GM10248 (cell line): Measurements from ENCODE around the gene TAOK1.

Experiments
- CTCF ChIA-PET: fragments of 300-600 bp; sonication (Branson Sonifier 250); formaldehyde crosslinking; extraction: SDS; loops from one replicate; lab custom pipeline; 2021; ENCODE audit warnings: antibody characterized with exemption; lab: Yijun Ruan, JAX
- POLR2A ChIA-PET: fragments of 350-650 bp; sonication (Branson Sonifier 250); formaldehyde crosslinking; extraction: SDS; loops from one replicate; lab custom pipeline; 2020; ENCODE audit warnings: antibody characterized with exemption; lab: Yijun Ruan, JAX
- DNase-seq: peaks from one replicate; pipeline ENCODE4 v3.0.0; 2012; ENCODE audit errors: extremely low spot score
- TF ChIP-seq, protein P1 (sequence below): IDR thresholded peaks from 2 replicates; pipeline ENCODE4 v1.5.1; 2012; ENCODE audit warnings: mild to moderate bottlenecking, low read depth; ENCODE audit errors: extremely low read depth, missing control alignments, control extremely low read depth

Gene TAOK1

GRCh38 chr17:29518359-29518758, 128.2 kb downstream of the TAOK1 start:
- ChIA-PET CTCF (interaction anchor here (1.6 kb wide), 1 partner anchor 40 kb away, joined by 6 read pairs; no protein-coding TSS in a partner anchor), POLR2A (no interaction called here)
- TF ChIP-seq, protein P1, sequence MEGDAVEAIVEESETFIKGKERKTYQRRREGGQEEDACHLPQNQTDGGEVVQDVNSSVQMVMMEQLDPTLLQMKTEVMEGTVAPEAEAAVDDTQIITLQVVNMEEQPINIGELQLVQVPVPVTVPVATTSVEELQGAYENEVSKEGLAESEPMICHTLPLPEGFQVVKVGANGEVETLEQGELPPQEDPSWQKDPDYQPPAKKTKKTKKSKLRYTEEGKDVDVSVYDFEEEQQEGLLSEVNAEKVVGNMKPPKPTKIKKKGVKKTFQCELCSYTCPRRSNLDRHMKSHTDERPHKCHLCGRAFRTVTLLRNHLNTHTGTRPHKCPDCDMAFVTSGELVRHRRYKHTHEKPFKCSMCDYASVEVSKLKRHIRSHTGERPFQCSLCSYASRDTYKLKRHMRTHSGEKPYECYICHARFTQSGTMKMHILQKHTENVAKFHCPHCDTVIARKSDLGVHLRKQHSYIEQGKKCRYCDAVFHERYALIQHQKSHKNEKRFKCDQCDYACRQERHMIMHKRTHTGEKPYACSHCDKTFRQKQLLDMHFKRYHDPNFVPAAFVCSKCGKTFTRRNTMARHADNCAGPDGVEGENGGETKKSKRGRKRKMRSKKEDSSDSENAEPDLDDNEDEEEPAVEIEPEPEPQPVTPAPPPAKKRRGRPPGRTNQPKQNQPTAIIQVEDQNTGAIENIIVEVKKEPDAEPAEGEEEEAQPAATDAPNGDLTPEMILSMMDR = no peak
- no peak for DNase-seq

- POLR2A ChIA-PET = no interaction called here
- TF ChIP-seq, protein P1 = no peak
- DNase-seq = no peak
- CTCF ChIA-PET = interaction anchor here (1.4 to 7.1 kb wide), 3 partner anchors 11 to 93 kb away, joined by 3 to 53 read pairs (median 4); no protein-coding TSS in a partner anchor
These were observed 134.5 kb downstream of the TAOK1 start for GRCh38 chr17:29524692-29525091.

DNA sequence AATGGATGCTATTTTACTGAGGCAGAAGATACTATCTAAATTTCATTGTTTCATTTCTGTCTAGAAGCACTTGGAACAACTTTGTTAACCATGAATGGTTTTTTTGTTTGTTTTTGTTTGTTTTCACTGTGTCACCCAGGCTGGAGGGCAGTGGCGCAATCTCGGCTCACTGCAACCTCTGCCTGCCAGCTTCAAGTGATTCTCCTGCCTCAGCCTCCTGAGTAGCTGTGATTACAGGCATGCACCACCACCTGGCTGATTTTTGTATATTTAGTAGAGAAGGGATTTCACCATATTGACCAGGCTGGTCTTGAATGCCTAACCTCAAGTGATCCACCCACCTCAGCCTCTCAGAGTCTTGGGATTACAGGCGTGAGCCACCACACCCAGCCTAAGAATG, 136.2 kb downstream of the TAOK1 start:
- POLR2A ChIA-PET = no interaction called here
- TF ChIP-seq, protein P1 = no peak
- DNase-seq = no peak
- CTCF ChIA-PET = interaction anchor here (7.1 kb wide), 1 partner anchor 9 kb away, joined by 53 read pairs; no protein-coding TSS in a partner anchor

DNA sequence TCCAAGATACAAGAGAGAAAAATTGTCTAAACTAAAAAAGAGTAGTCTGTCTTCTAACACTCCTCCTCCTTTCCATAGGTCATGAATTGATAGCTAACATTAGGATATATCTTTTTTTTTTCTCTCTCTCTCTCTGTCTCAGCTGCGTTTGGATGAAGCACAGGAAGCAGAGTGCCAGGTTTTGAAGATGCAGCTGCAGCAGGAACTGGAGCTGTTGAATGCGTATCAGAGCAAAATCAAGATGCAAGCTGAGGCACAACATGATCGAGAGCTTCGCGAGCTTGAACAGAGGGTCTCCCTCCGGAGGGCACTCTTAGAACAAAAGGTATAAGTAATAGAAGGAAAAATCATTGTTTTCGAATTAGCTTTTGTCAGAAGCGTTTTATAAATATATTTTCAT, 143.8 kb downstream of the TAOK1 start:
- TF ChIP-seq, protein P1 = no peak
- ChIA-PET CTCF (interaction anchor here (0.7 to 4.5 kb wide), 10 partner anchors 10 to 164 kb away, joined by 3 to 53 read pairs (median 4); no protein-coding TSS in a partner anchor), POLR2A (no interaction called here)
- no peak for DNase-seq

- POLR2A ChIA-PET = no interaction called here
- CTCF ChIA-PET = interaction anchor here (1.4 kb wide), 1 partner anchor 73 kb away, joined by 3 read pairs; no protein-coding TSS in a partner anchor
- TF ChIP-seq, protein P1 = no peak
- no peak for DNase-seq
These were observed 153.9 kb downstream of the TAOK1 start for GRCh38 chr17:29544066-29544465.

GRCh38 chr17:29546085-29546484, 155.9 kb downstream of the TAOK1 start:
- TF ChIP-seq, protein P1 = no peak
- DNase-seq = no peak
- ChIA-PET POLR2A (no interaction called here), CTCF (interaction anchor here (1.2 to 2.3 kb wide), 5 partner anchors 10 to 175 kb away, joined by 3 to 16 read pairs (median 4); partner anchors contain the start of gene ABHD15)
